GM19395 (cell line): ENCODE results near the gene UTF1.

Source experiments
- ATAC-seq: cut with Tn5 transposase; IDR thresholded peaks from one replicate; pipeline ENCODE4 v1.9.1; 2021; ENCODE audit warnings: mild to moderate bottlenecking, moderate library complexity; ENCODE audit not compliant: unreplicated experiment

Gene UTF1, protein sequence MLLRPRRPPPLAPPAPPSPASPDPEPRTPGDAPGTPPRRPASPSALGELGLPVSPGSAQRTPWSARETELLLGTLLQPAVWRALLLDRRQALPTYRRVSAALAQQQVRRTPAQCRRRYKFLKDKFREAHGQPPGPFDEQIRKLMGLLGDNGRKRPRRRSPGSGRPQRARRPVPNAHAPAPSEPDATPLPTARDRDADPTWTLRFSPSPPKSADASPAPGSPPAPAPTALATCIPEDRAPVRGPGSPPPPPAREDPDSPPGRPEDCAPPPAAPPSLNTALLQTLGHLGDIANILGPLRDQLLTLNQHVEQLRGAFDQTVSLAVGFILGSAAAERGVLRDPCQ

DNA sequence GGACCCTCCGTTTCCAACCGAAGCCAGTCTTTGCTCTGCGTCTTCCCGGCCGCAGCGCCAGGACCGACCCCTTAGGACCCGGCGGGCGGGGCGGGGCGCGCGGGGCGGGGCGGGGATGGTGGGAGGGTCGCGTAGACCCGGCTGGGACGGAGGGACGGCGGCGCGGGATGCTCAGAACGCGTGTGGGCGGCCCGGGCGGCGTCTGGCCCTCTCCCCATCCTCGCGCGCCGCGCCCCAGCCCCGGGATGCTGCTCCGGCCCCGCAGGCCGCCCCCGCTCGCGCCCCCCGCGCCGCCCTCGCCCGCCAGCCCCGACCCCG lies at the start of gene UTF1:
Gene UTF1, plus strand, starts transcription at position 174 of the 318 bp plus-strand sequence. Its CDS starts 72 bp downstream, at position 246.
- ATAC-seq: no peak

DNA sequence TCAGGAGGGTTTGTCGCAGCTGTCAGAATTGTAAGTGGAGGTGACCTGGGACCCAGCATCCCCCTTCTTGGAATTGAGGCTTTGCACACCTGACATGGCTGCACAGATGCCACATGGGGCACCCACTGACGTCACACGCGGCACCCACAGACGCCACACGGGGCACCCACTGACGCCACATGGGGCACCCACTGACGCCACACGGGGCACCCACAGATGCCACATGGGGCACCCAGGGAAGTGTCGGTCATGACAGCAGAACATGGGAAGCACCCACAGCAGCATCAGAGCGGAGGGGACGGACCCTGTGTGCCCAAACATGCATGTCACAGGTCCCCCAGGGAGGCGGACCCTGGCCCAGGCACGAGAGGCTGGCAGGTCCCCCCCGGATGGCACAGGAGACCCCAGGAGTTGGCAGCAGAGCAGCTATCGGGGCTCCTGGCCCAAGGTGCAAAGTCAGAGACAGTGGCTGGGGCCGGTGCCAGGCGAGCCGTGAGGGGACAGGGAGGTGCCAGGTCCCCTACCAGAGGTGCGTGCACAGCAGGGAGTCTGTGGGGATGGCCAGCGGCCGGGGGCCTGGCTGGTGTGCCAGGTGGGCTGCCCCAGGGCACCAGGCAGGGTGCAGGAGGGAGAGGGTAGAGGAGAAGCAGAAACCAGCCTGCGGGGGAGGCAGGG lies 48.9 kb upstream of the UTF1 start:
- ATAC-seq: no peak

DNA sequence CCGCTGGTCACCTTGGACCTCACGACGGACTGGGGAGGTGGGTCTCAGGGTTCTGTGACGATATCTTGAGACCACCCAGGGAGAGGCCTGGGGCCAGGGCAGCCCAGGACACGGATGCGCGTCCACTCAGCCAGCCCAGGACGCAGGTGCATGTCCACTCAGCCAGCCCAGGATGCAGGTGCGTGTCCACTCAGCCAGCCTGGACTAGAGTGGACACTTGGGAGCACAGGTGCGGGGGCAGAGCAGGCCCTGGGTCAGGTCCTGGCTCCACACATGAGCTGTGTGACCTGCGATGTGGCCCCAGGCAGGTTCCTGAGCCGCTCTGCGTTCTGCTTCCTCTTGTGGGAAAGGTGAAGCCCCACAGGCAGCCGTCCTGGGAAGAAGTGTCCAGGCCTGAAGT lies 47.8 kb upstream of the UTF1 start:
- no peak for ATAC-seq

DNA sequence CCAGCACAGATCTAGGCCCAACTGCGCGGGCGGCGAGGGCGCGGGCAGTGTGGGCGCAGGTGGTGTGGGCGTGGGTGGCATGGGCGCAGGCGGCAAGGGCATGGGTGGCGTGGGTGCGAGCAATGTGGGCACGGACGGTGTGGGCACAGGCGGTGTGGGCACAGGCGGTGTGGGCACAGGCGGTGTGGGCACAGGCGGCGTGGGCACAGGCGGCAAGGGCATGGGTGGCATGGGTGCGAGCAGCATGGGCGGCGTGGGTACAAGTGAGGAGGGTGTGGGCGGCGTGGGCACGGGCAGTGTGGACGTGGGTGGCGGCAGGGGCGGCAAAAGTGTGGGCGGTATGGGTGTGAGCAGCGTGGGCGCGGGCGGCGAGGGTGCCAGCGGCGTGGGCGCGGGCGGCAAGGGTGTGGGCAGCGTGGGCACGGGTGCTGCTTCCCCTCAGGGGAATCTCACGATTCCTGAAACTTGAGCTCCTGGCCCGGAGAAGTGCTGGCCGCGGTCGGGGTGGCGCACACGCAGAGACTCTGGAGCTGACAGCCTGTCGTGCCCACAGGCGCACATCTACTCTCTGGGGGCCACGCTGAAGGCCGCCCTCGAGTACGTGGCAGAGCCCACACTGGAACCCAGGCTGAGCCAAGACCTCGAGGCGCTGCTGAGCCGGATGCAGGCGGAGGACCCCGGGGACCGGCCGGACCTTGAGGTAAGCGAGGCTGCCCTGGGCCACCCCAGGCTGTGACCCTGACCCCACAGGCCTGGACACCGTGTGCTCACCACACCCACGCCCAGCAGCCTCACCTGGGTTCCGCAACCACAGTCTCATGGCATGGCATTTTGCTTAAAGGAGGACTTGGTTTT lies 47.0 kb upstream of the UTF1 start:
- no peak for ATAC-seq

DNA sequence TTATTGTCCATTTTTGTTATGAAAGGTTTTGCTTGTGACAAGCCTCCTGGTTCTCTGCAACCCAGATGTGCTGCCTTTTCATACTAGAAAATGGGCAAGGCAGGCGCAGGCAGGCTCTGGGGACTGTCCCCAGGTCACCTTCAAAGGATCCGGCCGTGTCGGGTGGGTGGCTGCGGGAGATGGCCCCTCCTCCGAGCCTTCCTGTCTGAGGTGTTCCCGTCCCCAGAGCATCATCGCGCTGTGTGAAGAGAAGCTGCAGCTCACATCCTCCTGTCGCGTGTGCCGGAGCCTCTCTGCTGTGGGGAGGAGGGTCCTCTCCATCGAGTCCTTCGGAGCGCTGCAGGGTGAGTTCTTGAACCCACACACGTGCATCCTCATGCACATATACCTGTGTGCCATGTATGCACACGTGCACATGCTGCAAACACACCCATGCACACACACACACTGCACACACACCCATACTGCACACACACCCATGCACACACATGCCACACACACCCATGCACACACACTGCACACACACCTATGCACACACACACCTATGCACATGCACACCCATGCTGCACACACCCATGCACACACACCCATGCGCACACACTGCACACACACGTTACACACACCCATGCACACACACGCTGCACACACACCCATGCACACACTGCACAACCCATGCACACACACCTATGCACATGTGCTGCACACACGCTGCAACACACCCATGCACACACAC lies 46.2 kb upstream of the UTF1 start:
- no peak for ATAC-seq

DNA sequence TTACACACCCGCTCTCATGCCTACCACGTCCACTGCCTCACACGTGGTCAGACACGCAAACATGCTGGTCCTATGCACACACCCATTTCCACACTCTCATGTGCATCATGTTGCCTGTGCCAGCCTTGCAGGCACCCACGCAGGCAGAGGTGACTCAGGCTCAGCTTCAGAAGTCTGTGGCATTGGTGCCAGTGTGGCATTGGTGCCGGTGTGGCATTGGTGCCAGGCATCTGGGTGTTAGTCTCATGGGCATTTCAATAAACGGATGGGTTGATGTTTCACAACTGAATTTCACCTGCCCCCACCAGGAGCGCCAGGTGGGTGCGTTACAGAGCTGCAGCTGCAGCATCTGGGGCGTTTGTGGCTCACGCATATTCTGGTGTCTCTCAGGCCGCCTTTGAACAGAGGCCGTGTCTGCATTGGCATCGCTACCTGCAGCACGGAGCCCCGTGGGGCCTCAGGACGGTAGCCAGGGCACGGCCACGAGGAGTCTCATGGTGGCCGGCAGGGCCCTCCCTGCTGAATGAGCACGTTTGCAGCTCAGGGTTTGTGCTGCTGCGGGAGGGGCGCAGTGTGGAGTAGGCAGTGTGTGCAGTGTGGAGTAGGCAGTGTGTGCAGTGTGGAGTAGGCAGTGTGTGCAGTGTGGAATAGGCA lies 45.3 kb upstream of the UTF1 start:
- ATAC-seq: no peak

DNA sequence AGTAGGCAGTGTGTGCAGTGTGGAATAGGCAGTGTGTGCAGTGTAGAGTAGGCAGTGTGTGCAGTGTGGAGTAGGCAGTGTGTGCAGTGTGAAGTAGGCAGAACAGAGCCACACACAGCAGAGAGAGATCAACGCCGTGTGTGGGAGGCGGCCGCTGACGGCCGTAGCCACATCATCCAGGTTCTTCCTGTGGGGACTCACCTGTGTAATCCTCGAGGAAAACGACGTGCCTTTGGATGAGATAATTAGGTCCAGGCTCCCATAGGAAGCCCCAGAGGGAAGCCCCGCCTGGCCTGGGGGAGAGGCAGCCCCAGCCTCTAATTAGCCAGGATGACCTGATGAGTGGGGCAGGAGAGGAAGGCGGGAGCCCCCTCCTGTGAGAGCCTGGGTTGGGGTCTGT lies 44.6 kb upstream of the UTF1 start:
- ATAC-seq: no peak

DNA sequence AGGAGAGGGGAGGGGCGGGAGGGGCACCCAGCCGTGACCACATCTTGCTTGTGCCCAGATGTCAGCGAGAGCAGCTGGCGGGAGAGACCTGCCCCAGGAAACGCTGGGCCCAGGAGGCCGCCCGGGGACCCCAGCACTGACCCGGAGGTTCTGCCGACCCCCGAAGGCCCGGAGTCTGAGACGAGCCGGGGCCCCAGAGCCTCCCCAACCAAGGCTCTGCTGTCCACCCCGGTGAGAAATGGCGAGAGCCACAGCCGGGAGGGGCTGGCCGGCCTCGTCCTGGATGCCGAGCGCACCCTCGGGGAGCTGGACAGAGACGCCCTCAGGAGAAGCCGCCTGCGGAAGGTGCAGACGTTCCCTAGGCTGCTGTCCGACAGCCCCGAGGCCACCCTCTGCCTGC lies 44.1 kb upstream of the UTF1 start:
- ATAC-seq: no peak

DNA sequence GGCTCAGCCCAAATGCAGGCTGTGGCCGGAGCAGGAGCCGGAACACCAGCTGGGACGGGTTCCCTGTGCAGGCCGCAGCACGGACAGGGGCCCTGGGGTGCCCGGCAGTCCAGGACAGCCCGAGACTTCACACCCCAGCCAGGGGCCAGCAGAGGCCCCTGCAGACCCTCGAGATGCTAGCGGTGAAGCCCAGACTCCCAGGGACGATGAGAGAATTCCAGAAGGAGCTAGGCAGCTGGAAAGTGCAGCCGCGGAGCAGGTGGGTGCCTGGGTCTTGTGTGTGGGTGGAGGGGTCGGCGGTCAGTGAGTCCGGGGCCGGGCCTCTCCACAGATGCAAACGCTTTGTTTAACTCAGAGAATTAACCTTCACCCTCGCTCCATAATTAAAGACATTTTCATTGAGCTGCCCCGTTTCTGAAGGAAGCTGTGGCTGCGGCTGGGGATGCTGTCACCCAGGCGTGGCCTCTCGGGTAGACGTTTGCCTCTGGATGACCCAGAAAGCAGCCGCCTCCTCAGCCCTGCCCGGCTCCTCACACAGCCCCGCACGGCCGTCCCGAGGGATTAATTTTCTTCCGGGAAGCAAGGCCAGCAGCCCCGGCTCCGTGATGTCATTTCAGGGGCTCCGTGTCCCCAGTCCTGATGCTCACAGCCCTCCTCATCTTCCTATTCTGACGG lies 43.5 kb upstream of the UTF1 start:
- no peak for ATAC-seq

DNA sequence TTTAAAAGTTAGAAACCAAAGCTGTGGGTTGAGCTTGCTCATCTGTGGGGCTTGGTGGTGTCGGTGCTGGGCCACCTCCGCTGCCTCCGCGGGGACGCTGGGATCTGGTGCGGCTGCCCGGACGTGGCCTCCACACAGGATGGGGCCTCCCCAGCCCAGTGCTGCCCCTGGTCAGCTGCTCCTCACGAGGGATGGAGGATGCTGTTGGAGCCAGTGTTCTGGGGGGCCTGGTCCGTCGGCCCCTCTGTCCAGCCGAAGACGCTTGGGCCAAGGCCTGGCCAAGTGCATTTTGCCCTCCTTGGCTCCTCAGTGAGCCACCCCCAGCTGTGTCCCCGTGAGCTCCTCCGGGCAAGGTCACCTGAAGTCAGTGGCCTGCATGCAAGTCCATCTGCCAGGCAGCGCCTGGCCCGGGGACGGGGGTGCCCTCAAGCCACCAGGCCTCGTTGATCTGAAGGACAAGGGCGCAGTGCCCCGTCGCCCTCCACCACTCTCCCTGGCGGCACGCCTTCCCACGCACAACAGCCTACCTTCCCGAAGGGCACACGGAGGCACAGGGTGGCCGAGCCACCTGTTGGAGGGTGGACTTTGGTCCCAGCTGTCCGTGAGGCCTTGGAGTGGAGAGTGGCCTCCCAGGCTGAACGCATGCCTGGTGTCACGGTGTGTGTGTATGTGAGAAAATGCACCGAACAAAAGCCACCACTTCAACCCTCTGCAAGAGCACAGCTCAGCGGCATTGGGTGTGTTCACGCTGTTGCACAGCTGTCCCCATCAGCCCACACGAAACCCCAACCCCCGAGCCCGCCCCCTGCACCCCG lies 42.7 kb upstream of the UTF1 start:
- ATAC-seq: no peak

DNA sequence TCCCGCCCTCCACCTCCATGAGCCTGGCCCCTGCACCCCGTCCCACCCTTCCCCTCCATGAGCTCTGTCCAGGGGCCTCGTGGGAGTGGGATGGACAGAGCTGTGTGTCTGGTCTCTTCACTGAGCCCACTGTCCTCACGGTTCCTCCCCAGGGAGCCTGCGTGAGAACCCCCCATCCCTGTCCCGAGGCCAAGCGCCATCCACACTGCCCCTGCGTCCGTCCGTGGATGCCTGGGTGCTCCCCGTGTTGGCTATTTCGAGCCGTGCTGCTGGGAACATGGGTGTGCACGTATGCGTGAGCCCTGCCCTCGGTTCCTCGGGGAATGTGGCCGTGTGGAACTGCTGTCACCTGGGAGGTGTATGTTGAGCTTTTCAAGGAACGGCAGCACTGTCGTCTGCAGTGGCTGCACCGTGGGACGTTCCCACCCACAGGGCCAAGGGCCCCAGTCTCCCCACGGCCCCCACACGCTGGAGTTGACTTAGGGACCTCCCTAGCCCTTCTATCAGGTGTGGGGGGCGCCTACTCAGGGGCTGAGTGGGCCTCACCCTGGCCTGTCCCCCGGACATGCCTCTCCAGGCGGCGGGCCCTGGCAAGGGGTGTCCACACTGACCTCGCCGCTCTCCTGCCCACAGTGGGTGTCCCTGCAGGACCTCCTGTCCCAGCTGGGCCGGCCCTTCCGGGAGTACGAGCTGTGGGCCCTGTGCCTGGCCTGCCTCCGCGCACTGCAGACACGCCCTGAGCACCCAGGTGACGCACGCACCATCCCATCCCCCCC lies 41.9 kb upstream of the UTF1 start:
- no peak for ATAC-seq

DNA sequence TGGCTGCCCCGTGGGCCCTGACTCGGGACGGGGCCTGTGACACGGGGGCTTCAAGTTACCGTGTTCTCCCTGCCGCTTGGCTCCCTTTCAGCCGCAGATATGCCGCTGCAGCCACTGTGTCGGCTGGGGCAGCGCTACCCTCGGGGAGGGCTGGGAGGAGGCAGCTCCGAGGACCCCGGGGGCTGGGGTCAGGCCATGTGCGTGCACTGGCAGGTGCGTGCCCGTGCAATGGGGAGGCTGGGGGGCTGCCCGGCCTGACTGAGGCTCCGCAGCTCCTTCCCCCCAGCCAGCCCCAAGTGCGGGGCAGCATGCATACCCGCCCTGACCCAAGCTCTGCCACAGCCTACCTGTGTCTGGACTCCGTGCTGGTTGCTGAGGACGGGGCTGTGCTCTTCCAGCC lies 40.8 kb upstream of the UTF1 start:
- ATAC-seq: no peak

DNA sequence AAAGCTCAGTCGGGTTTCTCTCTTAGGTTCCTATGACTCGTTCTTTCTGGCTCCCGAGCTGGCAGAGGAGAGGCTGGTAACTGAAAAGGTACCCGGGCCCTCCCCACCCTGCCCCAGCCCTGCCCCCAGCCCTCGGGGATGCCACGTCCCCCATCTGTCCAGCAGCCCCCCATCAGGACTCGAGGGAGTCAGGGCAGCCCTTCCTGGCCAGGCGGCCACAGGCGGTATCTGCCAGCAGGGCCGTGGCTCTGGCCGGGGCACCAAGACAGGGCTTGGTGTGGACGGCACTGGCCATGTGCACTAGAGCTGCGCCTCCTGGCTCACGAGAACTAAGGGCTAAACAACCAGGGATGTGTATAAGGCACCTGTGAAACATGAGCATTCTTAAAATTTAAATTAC lies 40.3 kb upstream of the UTF1 start:
- ATAC-seq: no peak

DNA sequence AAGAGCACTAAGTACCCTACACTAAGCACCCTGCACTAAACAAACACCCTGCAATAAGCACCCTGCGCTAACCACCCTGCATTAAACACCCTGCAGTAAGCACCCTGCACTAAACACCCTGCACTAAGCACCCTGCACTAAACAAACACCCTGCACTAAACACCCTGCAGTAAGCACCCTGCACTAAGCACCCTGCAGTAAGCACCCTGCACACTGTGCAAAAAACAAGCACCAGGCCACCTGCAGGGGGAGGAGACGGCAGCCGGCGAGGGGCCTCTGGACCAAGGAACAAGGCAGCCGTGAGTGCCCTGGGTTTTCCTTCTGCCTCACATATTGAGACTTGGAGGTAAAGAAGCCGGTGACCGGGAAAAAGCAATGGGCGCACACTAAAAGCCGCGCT lies 39.8 kb upstream of the UTF1 start:
- ATAC-seq: no peak

DNA sequence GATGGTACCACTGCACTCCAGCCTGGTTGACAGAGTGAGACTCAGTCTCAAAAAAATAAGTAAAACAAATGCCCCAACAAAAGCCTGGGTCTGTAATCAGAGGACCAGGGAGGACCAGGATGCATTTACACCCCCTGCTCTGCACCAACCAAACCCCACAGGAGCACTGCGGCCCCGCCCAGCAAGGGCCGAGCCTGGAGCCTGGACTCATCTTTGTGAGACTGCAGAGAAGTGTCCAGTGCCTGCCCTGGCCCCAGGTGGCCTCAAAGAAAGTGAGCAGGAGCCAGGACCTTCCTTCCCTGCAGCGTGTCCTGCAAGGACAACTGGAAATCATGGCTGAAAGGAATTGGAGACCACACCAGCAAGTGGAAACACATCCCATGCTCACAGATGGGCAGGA lies 38.4 kb upstream of the UTF1 start:
- no peak for ATAC-seq

DNA sequence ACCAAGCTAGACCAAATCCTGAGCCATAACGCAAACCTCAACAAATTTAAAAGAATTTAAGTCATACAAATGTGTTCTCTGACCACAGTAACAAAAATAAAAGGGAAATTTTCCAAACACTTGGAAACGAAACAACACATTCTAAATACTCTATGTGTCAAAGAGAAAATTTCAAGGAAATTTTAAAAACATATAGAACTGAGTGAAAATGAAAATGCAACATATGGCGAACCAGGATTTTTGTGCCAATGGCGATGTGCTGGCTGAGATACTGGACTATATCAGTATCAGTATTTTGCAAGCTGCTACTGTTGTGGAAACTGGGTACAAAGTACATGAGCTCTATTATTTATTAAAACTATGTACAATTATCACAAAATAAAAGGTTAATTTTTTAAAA lies 35.9 kb upstream of the UTF1 start:
- no peak for ATAC-seq

DNA sequence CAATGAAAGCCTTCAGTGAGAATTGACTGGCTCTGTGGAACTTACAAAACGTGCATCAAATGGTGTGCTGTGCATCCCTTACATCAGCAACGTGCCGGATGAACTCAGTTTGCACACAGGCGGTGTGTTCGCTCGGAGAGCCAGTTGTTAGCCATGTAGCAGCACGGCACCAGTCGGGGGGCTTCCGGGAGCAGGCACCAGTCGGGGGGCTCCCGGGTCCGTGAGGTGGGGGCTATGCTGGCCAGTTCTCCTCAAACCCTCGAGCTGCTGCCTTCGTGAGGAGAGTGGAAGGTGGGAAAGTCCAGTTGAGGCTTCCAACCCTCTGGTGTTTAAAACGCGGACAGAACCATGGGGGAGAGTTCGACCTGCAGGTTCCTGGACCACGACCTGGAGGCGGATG lies 34.9 kb upstream of the UTF1 start:
- no peak for ATAC-seq

DNA sequence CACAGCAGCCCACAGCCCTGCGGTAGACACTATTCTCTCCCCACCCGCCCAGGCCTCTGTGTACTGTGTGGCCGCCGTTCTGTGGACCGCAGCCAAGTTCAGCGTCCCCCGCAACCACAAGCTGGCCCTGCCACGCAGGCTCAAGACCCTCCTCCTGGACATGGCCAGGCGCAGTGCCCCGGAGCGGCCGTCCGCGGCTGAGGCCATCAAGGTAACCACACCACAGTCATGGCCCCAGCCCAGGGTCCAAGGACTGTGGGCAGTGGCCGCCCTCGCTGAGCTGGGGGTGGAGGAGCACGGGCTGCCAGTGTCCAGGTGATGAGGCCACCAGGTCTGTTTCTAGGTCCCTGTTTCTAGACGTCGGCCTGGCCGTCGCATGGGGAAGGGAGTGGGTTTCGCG lies 34.4 kb upstream of the UTF1 start:
- ATAC-seq: no peak
